Type B pancreatic cell (in vitro differentiated cells): Measurements from ENCODE around the gene ZMIZ1. TPM values are rescaled to one million over a fixed set of nuclear protein-coding genes. Genes with fewer than 3 reads are reported as not detected.

Experiments used
- DNase-seq: peaks from one replicate; pipeline ENCODE4 v3.0.0; 2021; ENCODE audit warnings: mixed read lengths; ENCODE audit not compliant: unreplicated experiment; ENCODE audit errors: extremely low spot score
- H3K27ac Mint-ChIP-seq: 2 replicates; pipeline ENCODE4 v1.8.0; 2021; ENCODE audit warnings: mild to moderate bottlenecking, mixed read lengths
- H3K27me3 Mint-ChIP-seq: 2 replicates; pipeline ENCODE4 v1.8.0; 2021; ENCODE audit warnings: mixed read lengths
- H3K36me3 Mint-ChIP-seq: 2 replicates; pipeline ENCODE4 v1.8.0; 2021; ENCODE audit warnings: mixed read lengths
- H3K4me1 Mint-ChIP-seq: one replicate; pipeline ENCODE4 v1.8.0; 2021; ENCODE audit warnings: mixed read lengths; ENCODE audit not compliant: unreplicated experiment
- H3K4me3 Mint-ChIP-seq: 2 replicates; pipeline ENCODE4 v1.8.0; 2021; ENCODE audit warnings: mild to moderate bottlenecking, mixed read lengths
- H3K9me3 Mint-ChIP-seq: 2 replicates; pipeline ENCODE4 v1.8.0; 2021; ENCODE audit warnings: mixed read lengths
- total RNA-seq: library from RNA; stranded (reverse); gene quantifications from 2 replicates; pipeline ENCODE4 v1.2.1, GENCODE V29; 2021; ENCODE audit warnings: low replicate concordance
- TF ChIP-seq, protein P1 (sequence below): fragments of 200-600 bp; sonication (generic); conservative IDR thresholded peaks from 2 replicates; pipeline ENCODE4 v1.5.0; 2021; ENCODE audit warnings: antibody characterized with exemption, mild to moderate bottlenecking

Gene ZMIZ1
- total RNA-seq, 1 donor from 2014 or later: 102 TPM

DNA sequence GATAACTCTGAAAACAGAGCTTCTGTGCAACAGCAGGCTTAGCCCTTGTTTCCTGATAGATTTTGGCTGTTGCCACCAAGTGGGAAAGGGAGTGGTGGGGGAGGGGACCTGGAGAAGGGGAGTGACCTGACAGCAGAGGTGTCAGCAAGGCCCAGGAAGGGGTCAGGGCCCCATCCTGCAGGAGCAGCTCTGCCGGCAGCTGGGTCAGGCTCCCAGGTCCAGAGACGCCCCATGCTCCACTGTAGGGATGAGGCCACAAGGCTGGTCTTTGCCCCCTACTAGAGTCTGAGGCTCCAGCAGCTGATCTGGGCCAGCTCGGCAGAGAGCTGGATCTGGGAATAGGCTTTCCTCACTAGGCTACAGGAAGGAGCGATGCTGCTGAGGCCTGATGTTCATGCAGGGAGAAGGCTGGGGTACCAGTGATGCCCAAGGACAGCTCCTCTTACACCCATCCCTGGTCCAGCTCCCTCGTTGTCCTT, 44.0 kb upstream of the ZMIZ1 start:
- TF ChIP-seq, protein P1, sequence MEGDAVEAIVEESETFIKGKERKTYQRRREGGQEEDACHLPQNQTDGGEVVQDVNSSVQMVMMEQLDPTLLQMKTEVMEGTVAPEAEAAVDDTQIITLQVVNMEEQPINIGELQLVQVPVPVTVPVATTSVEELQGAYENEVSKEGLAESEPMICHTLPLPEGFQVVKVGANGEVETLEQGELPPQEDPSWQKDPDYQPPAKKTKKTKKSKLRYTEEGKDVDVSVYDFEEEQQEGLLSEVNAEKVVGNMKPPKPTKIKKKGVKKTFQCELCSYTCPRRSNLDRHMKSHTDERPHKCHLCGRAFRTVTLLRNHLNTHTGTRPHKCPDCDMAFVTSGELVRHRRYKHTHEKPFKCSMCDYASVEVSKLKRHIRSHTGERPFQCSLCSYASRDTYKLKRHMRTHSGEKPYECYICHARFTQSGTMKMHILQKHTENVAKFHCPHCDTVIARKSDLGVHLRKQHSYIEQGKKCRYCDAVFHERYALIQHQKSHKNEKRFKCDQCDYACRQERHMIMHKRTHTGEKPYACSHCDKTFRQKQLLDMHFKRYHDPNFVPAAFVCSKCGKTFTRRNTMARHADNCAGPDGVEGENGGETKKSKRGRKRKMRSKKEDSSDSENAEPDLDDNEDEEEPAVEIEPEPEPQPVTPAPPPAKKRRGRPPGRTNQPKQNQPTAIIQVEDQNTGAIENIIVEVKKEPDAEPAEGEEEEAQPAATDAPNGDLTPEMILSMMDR: no peak
- Mint-ChIP-seq H3K4me1 (peaks cover 38% of the 10 kb centered on the region), H3K27me3 (no peaks in the 10 kb centered on the region), H3K9me3 (no peaks in the 10 kb centered on the region), H3K36me3 (no peaks in the 10 kb centered on the region), H3K27ac (no peak overlapping the region), H3K4me3 (no peak overlapping the region)
- no peak for DNase-seq

DNA sequence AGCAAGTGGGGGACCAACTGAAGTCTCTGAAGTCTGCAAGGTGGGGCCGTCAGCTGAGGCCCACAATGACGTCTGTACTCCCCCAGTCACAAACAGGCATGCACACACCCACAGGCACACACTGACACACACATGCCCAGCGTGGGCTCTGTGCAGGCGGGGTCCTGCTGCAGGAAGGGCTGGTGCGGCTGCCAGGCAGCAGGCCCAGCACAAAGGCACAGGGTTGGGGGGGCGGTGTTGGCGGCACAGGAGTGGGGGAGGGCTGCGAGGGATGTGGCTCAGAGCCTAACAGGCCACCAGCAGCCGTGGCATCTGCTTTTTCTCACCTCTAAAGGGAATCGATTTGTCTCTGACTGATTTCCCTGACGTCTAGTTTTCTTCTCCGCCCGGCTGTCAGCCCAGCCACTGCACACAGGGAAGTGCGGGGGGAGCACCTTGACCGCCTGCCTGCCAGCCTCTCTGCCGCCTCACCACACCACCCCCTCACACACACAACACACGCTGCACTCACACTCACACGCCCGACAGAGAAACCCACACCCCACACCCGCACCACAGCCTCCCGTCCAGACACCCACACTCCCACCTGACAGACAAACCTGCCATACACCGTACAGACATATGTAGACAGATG, 43.5 kb upstream of the ZMIZ1 start:
- no peak for DNase-seq
- H3K4me3 Mint-ChIP-seq: peak overlapping the region; percentile 18
- H3K27ac Mint-ChIP-seq: peak overlapping the region; percentile 37
- H3K36me3 Mint-ChIP-seq: no peaks in the 10 kb centered on the region
- H3K27me3 Mint-ChIP-seq: no peaks in the 10 kb centered on the region
- peaks cover 33% of the 10 kb centered on the region for H3K4me1 Mint-ChIP-seq
- H3K9me3 Mint-ChIP-seq: no peaks in the 10 kb centered on the region
- TF ChIP-seq, protein P1: no peak

DNA sequence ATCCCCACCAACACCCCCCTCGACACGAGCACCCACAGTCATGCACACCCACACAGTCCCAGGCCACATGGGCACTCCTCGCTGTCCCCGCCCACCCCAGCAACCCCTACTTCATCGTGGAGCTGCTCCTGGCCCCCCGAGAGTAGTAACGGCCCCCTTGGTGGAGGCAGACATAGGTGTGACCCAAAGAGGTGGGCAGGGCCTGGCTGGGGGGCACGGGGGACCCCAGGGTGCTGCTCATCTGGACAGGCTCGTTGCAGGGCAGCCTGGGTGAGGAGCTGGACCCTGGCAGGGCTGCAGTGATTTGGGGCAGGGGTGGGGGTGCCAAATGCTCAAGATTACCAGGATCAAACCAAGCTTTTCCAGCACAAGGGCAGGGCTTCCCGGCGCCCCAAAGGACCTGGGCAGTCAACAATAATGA, 42.4 kb upstream of the ZMIZ1 start:
- H3K27me3 Mint-ChIP-seq: no peaks in the 10 kb centered on the region
- no peak overlapping the region for H3K27ac Mint-ChIP-seq
- H3K9me3 Mint-ChIP-seq: no peaks in the 10 kb centered on the region
- H3K4me1 Mint-ChIP-seq: peaks cover 33% of the 10 kb centered on the region
- no peaks in the 10 kb centered on the region for H3K36me3 Mint-ChIP-seq
- no peak overlapping the region for H3K4me3 Mint-ChIP-seq
- no peak for DNase-seq
- TF ChIP-seq, protein P1: no peak

DNA sequence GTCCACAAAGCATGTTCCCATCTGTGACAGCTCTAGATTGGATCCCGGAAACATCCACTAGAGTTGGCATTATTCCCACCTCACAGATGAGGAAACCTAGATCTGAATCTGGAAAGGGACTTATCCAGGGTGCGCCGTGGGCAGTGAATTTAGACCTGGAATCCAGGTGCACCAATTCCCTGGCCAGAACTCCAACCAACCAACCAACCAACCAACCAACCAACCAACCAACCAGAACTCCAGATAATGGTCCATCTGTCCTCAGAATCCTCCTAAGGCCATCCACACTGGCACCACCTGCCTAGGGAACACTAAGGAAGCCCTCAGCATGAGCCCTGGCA, 42.0 kb upstream of the ZMIZ1 start:
- no peak overlapping the region for H3K4me3 Mint-ChIP-seq
- H3K9me3 Mint-ChIP-seq: no peaks in the 10 kb centered on the region
- no peak for DNase-seq
- TF ChIP-seq, protein P1: no peak
- no peaks in the 10 kb centered on the region for H3K36me3 Mint-ChIP-seq
- no peaks in the 10 kb centered on the region for H3K27me3 Mint-ChIP-seq
- peak overlapping the region; percentile 47 for H3K27ac Mint-ChIP-seq
- H3K4me1 Mint-ChIP-seq: peaks cover 33% of the 10 kb centered on the region

DNA sequence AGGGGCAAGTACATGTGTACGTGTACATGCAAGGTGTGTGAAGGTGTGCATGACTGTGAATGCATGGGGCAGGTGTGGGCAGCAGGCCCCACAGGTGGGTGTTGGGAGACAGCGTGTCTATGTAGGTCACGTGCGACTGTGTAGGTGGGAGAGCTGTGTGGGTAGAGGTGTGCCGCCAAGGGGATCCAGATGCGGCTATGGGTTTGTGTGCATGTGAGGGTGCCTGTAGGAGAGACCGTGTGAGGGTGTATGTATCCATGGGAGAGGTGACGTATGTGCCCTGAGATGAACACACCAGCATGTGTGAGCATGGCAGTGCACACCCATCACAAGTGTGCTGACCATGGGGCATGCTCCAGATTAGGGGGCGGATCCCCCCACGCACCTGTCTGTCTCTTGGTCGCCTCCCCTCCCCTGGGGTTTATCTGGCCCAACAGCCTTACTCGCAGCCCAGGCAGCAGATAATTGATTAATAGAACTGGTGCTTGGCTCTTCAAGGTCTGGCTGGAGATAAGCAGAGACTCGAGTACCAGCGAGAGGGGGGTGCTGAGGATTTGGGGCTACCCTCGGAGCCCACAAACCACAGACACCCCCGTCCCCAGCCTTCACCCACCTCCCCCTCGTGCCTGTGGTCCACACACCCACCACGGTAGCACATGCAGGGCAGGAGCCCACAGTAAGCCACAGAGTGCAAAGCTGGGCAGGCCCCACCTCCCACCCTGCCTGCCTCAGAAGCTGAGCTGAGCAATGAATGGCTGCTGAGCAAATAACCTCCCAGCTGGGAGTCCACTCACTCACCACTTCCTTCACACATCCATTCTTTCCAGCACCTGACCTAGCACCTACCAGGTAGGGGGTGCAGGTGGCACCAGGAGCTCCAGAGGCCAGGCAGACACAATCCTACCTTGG, 41.4 kb upstream of the ZMIZ1 start:
- H3K4me1 Mint-ChIP-seq: peaks cover 32% of the 10 kb centered on the region
- no peaks in the 10 kb centered on the region for H3K36me3 Mint-ChIP-seq
- TF ChIP-seq, protein P1: no peak
- H3K4me3 Mint-ChIP-seq: no peak overlapping the region
- H3K27ac Mint-ChIP-seq: peak overlapping the region; percentile 47
- no peaks in the 10 kb centered on the region for H3K9me3 Mint-ChIP-seq
- no peaks in the 10 kb centered on the region for H3K27me3 Mint-ChIP-seq
- no peak for DNase-seq
